Measurements from ENCODE around the gene WDR48.

- TF ChIP-seq EZH2 (IDR thresholded peaks at IDR 0.05; ENCODE audit: borderline replicate concordance, low read depth, low read length, poor library complexity, severe bottlenecking) (no peak), CTCF (conservative IDR thresholded peaks at IDR 0.05; ENCODE audit: low read depth, low read length) (no peak)
Observed at GRCh38 chr3:39136533-39137434, 85.0 kb downstream of the WDR48 start.
